CD4-positive, alpha-beta T cell treated with Interleukin-12 subunit alpha and Interleukin-12 subunit beta, for 1 hour (primary cell): Measurements from ENCODE around the gene TOPAZ1.
A peak's percentile ranks its signal among the peaks of the same experiment; 100 is the strongest.
"Not testable (repeated sequence)": the region's sequence is repeated elsewhere in the genome, so short reads cannot be mapped to it uniquely, and the experiment has no call there.

Source experiments
- DNase-seq: peaks from one replicate; pipeline ENCODE4 v3.0.0-alpha.2; 2020

Gene TOPAZ1

DNA sequence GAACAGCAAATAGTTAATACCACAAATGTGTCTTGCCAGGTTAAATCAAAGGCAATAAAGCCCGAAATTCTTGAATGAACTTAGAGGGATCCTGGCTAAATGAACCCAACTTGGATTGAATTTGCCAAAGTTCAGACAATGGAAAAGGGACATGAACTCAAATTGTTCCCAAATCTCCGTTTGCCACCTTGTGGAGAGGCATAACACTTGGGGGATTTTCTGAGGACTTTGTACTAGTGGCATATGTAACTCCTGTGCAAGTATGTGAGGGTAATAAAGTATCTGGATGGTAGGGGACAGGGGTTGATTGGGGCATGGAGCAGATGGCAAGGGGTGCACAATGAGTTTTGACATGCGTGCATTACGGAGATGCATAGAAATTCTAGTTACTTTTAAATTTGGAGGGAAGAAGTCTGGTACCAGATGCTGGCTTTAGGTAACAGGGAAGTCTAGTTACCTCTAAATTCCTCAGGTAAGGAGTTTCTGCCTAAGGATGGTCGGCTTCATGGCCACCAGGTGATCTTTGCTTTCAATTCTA lies 95.6 kb downstream of the TOPAZ1 start:
- no peak for DNase-seq

DNA sequence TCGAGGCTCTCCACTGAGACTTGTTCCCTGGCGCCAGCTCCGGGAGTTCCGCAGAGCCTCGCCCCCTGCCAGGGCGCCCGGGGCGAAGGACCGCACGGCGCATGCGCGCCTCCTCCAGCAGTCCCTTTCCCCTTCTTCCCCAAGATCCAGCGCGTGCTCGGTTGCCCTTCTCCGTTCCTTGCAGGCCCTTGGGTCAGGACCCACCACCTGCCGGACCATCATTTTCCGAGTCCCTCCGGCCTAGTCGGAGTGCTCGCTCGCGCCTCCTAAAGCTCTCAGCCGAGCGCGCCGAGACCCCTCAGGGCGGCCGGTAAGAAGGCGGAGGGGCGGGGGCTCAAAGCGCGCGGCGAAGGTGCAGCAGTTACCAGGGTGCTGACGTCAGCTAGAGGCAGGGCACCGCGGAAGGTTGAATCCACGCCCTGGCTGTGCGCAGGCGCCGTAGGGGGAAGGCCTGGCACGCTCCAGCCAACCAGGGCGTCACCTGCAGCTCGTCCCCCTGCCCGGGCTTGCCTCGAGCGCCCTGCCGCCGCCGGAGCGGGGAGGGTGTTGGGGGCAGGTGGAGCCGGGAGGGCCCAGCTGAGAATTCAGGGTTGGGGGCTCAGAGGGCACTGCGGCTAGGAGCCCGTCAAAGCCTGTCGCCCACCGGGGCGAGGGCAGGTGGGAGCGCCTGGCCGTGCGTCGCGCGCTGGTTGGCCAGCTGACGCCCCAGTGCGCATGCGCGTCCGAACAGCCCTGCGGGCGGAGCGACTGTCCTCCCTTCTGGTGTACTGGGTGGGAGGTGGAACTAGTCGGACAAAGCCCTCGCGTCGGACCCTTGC lies 96.5 kb downstream of the TOPAZ1 start, which contains the start of gene TCAIM:
Gene TCAIM (plus strand): TSS at position 757 of the 818 bp plus-strand sequence. CDS start 16,017 bp downstream, outside the sequence.
- peak; percentile 99 for DNase-seq

DNA sequence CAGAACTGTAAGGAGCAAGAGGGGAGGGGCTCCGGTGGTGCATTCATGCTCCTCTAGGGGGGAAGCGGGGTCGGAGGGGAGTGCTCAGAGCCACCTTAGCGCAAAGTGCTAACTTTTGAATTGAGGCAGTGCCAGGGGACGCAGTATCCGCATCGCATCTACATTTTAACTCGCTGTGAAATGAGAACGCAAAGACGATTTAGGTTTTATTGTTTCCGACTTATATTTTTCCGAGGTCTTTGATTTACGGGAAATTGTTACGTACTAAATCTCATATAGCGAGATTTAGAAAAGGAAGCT lies 97.1 kb downstream of the TOPAZ1 start:
- no peak for DNase-seq

DNA sequence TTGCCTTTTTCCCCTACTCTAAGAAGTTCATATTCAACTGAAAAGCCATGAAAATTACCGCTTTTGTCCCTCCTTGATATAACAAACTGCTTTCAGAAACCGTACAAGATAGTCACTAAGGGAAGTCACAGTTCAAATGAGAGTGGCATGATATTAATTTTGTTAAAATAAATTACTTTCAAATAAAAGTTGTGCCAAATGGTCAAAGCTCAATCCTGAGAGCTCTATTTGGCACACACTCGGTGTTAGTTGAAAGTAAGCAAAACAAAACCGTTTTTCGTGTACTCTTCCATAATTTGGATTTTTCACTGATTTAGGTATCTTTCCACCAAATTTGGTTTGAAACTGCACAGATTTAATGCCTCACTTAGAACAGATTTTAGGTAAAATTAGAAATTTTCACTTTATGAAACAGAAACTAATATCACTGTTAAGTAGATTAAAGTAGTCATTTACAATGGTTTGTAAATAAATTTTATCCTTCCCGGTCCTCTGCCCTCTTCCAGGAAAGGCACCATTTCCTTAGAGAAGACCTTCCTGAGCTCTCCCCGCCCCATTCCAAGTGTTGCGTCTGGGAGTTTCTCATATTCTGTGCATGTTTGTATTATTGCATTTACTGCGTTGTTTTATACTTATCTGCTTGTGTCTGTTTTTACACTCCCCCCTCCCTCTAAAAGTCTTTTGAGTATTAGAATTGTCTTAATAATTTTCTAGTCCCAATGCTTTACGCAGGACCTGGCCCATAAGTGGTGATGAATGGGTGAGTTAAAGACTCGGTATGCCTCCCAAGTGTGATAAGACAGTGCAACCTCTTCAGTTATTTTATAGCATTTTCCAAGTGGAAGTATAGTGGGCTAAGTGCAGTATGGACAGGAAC lies 97.7 kb downstream of the TOPAZ1 start:
- DNase-seq = no peak

DNA sequence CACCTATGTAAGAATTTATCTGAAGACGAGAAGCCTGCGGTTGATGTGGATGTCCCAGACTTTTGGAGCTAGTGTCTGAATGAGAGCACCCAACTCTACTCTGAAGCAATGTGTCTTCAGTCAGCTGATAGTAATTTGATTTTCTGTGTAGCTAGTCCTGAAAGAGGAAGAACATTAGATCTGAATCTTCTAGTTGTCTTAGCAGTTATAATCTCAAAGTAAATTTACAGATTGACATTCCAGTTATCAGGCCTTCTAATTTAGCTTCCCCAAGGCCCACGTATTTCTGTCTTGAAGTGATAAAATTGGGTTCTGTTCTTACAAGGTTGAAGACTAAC lies 98.3 kb downstream of the TOPAZ1 start:
- DNase-seq = no peak

DNA sequence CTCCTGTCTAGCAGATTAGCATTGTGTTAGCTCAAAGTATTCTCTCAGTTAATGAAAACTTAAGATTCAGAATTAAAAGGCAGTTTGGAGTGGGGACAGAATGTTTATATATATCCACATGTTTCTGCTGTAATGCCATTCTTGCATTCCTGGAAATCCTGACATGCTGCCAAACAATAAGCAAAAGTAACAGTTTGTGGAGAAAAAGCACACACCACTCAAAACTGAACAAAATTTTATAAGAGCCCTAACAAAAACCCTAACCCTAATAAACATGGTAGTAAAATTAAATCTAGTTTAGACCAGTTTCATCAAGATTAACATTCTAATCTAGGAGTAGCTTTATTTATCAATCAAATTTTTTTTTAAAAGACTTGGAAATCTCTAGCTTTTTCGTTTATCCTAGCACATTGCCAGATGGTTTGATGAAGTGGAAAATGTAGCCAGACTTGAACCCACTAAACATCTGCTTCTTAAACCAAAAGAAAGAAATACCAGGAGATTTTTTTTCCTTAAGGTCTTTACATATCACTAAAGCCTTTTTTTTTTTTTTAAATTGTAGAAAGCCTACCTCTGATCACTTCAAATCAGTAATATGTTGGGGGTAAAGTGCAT lies 100.6 kb downstream of the TOPAZ1 start:
- DNase-seq = no peak

DNA sequence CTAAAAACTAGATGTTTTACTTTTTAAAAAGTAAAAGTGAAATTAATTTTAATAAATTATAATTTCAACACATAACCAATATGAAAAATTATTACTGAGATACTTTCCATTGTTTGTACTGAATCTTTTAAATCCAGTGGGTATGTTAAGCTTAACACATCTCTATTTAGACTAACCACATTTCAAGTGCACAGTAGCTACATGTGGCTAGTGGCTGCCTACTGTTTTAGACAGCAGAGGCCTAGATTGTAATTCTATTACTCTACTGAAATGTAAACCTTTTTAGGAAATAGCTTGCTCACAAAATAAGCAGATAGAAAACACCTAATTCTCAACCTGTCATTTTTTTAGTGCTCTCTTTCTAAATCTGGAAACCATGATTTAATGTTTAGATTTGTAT lies 101.7 kb downstream of the TOPAZ1 start:
- no peak for DNase-seq

DNA sequence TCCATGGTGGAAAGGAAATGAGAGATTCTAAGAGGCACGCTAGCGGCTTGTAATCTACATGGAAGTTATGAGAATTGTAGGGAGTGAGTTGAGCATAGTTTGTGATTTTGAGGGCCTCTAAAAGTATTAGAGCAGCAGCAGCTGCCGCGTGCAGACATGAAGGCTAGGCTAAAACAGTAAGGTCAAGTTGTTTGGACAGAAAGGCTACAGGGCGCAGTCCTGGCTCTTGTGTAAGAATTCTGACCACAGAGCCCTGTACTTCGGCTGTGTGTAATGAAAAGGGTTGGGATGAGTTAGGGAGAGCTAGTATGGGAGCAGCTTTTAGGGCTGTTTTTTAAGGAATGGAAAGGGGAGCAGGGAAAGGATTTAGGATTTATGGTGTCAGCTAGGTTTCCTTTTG lies 104.9 kb downstream of the TOPAZ1 start:
- DNase-seq = not testable (repeated sequence)

DNA sequence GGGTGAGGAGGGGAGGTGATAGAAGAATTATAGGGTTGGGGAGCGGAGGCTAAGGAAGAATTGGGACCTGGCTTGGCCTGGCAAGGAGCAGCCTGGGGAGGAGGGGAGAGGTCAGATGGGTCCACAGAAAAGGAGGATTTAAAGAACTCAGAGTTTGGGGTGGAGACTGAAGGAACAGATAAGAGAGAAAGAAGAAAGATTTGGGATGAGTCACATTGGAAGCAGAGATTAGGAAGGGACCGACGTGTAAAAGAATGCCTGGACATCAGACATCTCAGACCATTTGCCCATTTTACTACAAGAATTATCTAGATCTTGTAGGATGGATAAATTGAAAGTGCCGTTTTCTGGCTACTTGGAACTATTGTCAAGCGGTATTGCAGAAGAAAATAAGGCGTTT lies 107.3 kb downstream of the TOPAZ1 start:
- DNase-seq = no peak

DNA sequence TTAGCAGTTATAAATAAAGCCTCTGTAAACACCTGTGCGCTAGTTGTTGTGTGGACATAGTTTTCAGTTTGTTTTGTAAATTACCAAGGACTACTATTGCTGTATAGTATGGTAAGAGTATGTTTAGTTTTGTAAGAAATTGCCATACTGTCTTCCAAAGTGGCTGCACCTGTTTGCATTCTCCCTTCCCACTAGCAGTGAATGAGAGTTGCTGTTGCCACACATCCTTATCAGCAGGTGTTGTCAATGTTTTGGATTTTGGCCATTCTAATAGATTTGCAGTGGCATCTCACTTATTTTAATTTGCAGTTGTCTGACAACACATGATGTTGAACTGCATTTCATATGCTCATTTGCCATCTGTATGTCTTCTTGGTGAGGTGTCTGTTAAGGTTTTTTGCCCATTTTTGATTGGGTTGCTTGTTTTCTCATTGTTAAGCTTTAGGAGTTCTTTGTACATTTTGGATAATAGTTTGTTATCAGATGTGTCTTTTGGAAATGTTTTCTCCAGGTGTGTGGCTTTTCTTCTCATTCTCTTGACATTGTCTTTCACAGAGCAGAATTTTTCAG lies 111.8 kb downstream of the TOPAZ1 start:
- DNase-seq = no peak

DNA sequence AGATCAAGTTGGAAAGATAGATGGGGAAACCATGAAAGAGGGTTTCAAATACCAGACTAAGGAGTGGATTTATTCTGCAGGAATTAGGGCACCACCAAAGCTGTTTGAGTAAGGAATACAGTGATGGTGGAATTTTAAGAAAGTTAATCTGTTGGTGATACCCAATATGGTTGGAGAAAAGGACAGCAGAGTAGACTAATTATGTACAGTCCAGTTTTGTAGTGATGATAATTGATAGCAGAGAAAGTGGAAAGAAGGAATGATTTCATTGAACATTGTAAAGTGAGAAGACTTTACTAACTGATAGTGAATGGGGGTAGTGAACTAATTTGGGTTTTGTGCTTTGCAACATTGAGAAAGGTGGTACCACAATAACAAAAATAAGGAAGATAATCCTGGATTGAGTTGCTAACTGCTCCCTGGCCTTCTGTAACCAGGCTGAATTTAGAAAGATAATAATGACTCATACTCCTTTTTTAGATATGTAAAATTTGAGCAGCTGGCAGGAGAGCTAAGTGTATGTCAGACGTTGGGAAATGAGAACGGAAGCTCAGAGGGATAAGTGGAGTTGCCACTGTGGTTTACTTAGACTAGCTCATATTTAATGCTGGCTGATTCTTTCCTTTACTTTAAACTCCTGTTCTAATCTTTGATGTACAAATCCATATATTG lies 113.8 kb downstream of the TOPAZ1 start:
- no peak for DNase-seq

DNA sequence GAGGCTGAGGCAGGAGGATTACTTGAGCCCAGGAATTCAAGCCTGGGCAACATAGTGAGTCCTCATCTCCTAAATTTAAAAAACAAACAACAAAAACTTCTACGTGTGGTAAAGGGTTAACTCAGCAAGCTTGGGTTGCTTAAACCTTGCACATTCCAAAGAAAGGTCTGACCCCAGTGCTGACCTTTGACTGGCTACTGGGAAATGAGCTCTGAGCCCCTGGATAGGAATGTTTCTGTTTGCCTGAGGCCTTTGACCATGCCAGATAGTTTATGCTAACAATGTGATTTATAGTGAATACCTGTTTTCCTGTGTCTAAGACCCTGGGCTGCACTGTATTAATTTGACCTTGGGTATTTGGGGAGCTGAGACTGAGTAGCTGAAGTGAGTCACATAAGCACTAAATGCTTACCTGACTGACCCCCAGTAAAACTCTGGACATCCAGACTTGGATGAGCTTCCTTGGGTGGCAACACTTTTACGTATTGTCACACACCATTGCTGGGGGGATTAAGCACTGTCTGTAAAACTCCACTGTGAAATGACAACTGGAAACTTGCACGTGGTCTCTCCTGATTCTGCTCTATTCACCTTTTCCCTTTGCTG lies 117.6 kb downstream of the TOPAZ1 start:
- DNase-seq = no peak

DNA sequence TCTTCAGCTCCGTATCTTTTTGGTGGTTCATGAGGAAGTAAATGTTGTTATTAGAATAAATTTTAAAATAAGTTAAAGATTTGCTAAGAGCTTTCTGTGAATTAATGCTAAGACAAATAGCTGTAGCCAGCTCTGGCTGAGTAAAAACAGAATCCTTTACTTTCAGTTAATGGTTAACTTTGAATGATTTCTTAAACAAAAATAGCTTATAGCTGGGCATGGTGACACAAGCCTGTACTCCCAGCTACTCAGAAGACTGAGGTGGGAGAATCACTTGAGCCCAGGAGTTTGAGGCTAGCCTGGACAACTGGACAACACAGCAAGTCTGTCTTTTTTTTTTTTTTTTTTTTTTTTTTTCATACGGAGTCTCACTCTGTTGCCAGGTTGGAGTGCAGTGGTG lies 121.9 kb downstream of the TOPAZ1 start:
- DNase-seq = no peak

DNA sequence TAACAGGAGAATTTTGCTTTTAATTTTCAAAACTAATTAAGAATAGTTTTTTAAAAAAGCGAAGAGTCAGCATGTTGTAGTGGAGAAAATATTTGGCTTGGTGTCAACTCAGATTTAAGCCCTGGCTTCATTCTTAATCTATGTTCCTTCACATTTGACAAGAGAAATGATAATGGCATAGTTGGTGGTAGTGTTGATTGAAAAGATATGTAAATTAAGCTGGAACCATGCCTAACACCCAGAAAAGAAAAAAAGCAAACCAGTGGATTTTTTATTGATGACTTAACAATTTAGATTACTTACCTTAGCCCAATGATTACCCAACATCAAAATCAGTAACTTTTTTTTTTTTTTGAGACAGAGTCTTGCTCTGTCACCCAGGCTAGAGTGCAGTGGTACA lies 124.3 kb downstream of the TOPAZ1 start:
- DNase-seq = no peak

DNA sequence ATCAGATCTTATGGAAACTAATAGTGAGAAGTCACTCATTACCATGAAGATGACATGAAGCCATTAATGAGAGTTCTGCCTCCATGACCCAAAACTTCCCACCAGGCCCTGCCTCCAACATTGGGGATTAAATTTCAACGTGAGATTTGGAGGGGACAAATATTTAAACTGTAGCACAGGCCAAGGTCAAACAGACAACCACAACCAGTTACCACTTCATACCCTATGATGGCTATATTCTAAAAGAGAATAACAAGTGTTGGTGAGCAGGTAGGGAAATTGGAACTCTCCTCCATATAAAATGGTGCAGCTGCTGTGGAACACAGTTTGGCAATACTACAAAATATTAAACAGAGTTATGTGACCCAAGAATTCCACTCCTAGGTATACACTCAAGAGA lies 133.8 kb downstream of the TOPAZ1 start:
- DNase-seq = no peak
